ENCODE measurements around the gene RPL32. TPM values are rescaled to one million over a fixed set of nuclear protein-coding genes. Genes with fewer than 3 reads are reported as not detected.
A peak's percentile ranks its signal among the peaks of the same experiment; 100 is the strongest.
"Not testable (repeated sequence)": the region's sequence is repeated elsewhere in the genome, so short reads cannot be mapped to it uniquely, and the experiment has no call there.

The RPL32 gene
- total and polyA plus RNA-seq, 2 experiments from 2014 or later = 426 to 947 TPM

GRCh38 chr3:12797124-12797891 lies 44.1 kb downstream of the RPL32 start:
- no peak overlapping the region for H3K27ac ChIP-seq
- H3K4me1 ChIP-seq (ENCODE audit: insufficient read depth) = no peaks in the 10 kb centered on the region
- no peaks in the 10 kb centered on the region for H3K9me3 ChIP-seq (ENCODE audit: low read depth)
- H3K4me2 ChIP-seq (ENCODE audit: unreplicated experiment) = no peak overlapping the region
- no peaks in the 10 kb centered on the region for H4K20me1 ChIP-seq (ENCODE audit: insufficient read depth)
- H3K9ac ChIP-seq = no peak overlapping the region
- no peaks in the 10 kb centered on the region for H3K79me2 ChIP-seq (ENCODE audit: insufficient read depth)
- no peaks in the 10 kb centered on the region for H3K9me2 ChIP-seq (ENCODE audit: insufficient read depth)
- H2AFZ ChIP-seq = no peak overlapping the region; the same call in 1 of the 2 replicates
- H3F3A ChIP-seq (ENCODE audit: insufficient read depth) = peaks cover 12% of the 10 kb centered on the region; the same call in 1 of the 2 replicates
- TF ChIP-seq EZH2phosphoT487 (IDR thresholded peaks at IDR 0.05; ENCODE audit: insufficient read depth, low read depth) (no peak), EZH2 (IDR thresholded peaks at IDR 0.05; ENCODE audit: insufficient read depth, poor library complexity, severe bottlenecking) (no peak)
- no peaks in the 10 kb centered on the region for H3K27me3 ChIP-seq (replicated peaks; ENCODE audit: insufficient read depth)
- no peak overlapping the region for H3K4me3 ChIP-seq
- H3K36me3 ChIP-seq (ENCODE audit: low read depth) = no peaks in the 10 kb centered on the region
- in situ Hi-C loops (cut with MboI) = no loop called here
- DNase-seq = no peak
- WGBS, 2 experiments (ENCODE audit: low coverage in 1 of 2, low lambda C conversion rate in 2 of 2, missing lambda C conversion rate in 2 of 2) = 49 to 61% methylated on average over 8 to 17 of the region's 17 CpGs

- H3K79me2 ChIP-seq (ENCODE audit: insufficient read depth) = no peaks in the 10 kb centered on the region
- H3K9ac ChIP-seq = peak within 1 kb of the TSS; percentile 59
- H3K4me3 ChIP-seq = peak within 1 kb of the TSS; percentile 64
- H3K36me3 ChIP-seq (ENCODE audit: low read depth) = no peaks in the 10 kb centered on the region
- no peaks in the 10 kb centered on the region for H4K20me1 ChIP-seq (ENCODE audit: insufficient read depth)
- 7 to 8% methylated on average over 19 to 50 of the region's 61 CpGs for WGBS, 2 experiments (ENCODE audit: low coverage in 1 of 2, low lambda C conversion rate in 2 of 2, missing lambda C conversion rate in 2 of 2)
- DNase-seq = peak; percentile 70
- H3K4me2 ChIP-seq (ENCODE audit: unreplicated experiment) = peak within 1 kb of the TSS; percentile 66
- in situ Hi-C loops (cut with MboI) = no loop called here
- TF ChIP-seq EZH2phosphoT487 (IDR thresholded peaks at IDR 0.05; ENCODE audit: insufficient read depth, low read depth) = no peak
- no peak for TF ChIP-seq EZH2 (IDR thresholded peaks at IDR 0.05; ENCODE audit: insufficient read depth, poor library complexity, severe bottlenecking)
- H3K9me2 ChIP-seq (ENCODE audit: insufficient read depth) = no peaks in the 10 kb centered on the region
- H3K27me3 ChIP-seq (replicated peaks; ENCODE audit: insufficient read depth) = no peaks in the 10 kb centered on the region
- peaks cover 12% of the 10 kb centered on the region; the same call in 1 of the 2 replicates for H3F3A ChIP-seq (ENCODE audit: insufficient read depth)
- no peaks in the 10 kb centered on the region for H3K9me3 ChIP-seq (ENCODE audit: low read depth)
- no peak within 1 kb of the TSS for H3K27ac ChIP-seq
- no peaks in the 10 kb centered on the region for H3K4me1 ChIP-seq (ENCODE audit: insufficient read depth)
- peak within 1 kb of the TSS; percentile 93 for H2AFZ ChIP-seq
Observed at GRCh38 chr3:12796171-12797123, 44.9 kb downstream of the RPL32 start, which contains the start of gene CAND2. TSS of gene CAND2 (plus strand) at chr3:12796680. CDS start at chr3:12796721, 41 bp downstream.

GRCh38 chr3:12793701-12794100 lies 47.7 kb downstream of the RPL32 start:
- no peaks in the 10 kb centered on the region for H3K36me3 ChIP-seq (ENCODE audit: low read depth)
- no peak for DNase-seq
- TF ChIP-seq EZH2 (IDR thresholded peaks at IDR 0.05; ENCODE audit: insufficient read depth, poor library complexity, severe bottlenecking) (no peak), EZH2phosphoT487 (IDR thresholded peaks at IDR 0.05; ENCODE audit: insufficient read depth, low read depth) (no peak)
- H3K4me2 ChIP-seq (ENCODE audit: unreplicated experiment) = no peak overlapping the region
- no peaks in the 10 kb centered on the region for H4K20me1 ChIP-seq (ENCODE audit: insufficient read depth)
- no peaks in the 10 kb centered on the region for H3K9me3 ChIP-seq (ENCODE audit: low read depth)
- H3K27ac ChIP-seq = no peak overlapping the region
- H3K9ac ChIP-seq = no peak overlapping the region
- H3K4me3 ChIP-seq = no peak overlapping the region
- no peaks in the 10 kb centered on the region for H3K4me1 ChIP-seq (ENCODE audit: insufficient read depth)
- H3K27me3 ChIP-seq (replicated peaks; ENCODE audit: insufficient read depth) = no peaks in the 10 kb centered on the region; the same call in 1 of the 2 replicates
- WGBS, 2 experiments (ENCODE audit: low coverage in 1 of 2, low lambda C conversion rate in 2 of 2, missing lambda C conversion rate in 2 of 2) = 38 to 43% methylated on average over 3 to 5 of the region's 5 CpGs
- H3F3A ChIP-seq (ENCODE audit: insufficient read depth) = peaks cover 12% of the 10 kb centered on the region; the same call in 1 of the 2 replicates
- H2AFZ ChIP-seq = no peak overlapping the region
- no peaks in the 10 kb centered on the region for H3K9me2 ChIP-seq (ENCODE audit: insufficient read depth)
- H3K79me2 ChIP-seq (ENCODE audit: insufficient read depth) = no peaks in the 10 kb centered on the region
- in situ Hi-C loops (cut with MboI) = no loop called here

GRCh38 chr3:12791430-12791829 lies 49.9 kb downstream of the RPL32 start:
- WGBS, 2 experiments (ENCODE audit: low coverage in 1 of 2, low lambda C conversion rate in 2 of 2, missing lambda C conversion rate in 2 of 2) = 27 to 69% methylated on average over 1 of the region's 1 CpG
- H3K4me1 ChIP-seq (ENCODE audit: insufficient read depth) = no peaks in the 10 kb centered on the region
- no peaks in the 10 kb centered on the region for H3K9me2 ChIP-seq (ENCODE audit: insufficient read depth)
- no peak overlapping the region for H2AFZ ChIP-seq
- peaks cover 3% of the 10 kb centered on the region; the same call in 1 of the 2 replicates for H3K27me3 ChIP-seq (replicated peaks; ENCODE audit: insufficient read depth)
- no peaks in the 10 kb centered on the region for H3K9me3 ChIP-seq (ENCODE audit: low read depth)
- H3K9ac ChIP-seq = no peak overlapping the region
- no peaks in the 10 kb centered on the region for H4K20me1 ChIP-seq (ENCODE audit: insufficient read depth)
- no peaks in the 10 kb centered on the region for H3F3A ChIP-seq (ENCODE audit: insufficient read depth)
- TF ChIP-seq EZH2 (IDR thresholded peaks at IDR 0.05; ENCODE audit: insufficient read depth, poor library complexity, severe bottlenecking) (no peak), EZH2phosphoT487 (IDR thresholded peaks at IDR 0.05; ENCODE audit: insufficient read depth, low read depth) (no peak)
- DNase-seq = no peak
- no peak overlapping the region for H3K4me2 ChIP-seq (ENCODE audit: unreplicated experiment)
- in situ Hi-C loops (cut with MboI) = no loop called here
- H3K79me2 ChIP-seq (ENCODE audit: insufficient read depth) = no peaks in the 10 kb centered on the region
- no peak overlapping the region for H3K27ac ChIP-seq
- H3K36me3 ChIP-seq (ENCODE audit: low read depth) = no peaks in the 10 kb centered on the region
- no peak overlapping the region for H3K4me3 ChIP-seq

- H3K79me2 ChIP-seq (ENCODE audit: insufficient read depth); H3K27ac ChIP-seq; H3K4me3 ChIP-seq; H3K4me1 ChIP-seq (ENCODE audit: insufficient read depth); H3K27me3 ChIP-seq (replicated peaks; ENCODE audit: insufficient read depth); H3F3A ChIP-seq (ENCODE audit: insufficient read depth); DNase-seq; H3K9ac ChIP-seq; H3K4me2 ChIP-seq (ENCODE audit: unreplicated experiment); H4K20me1 ChIP-seq (ENCODE audit: insufficient read depth); H3K9me3 ChIP-seq (ENCODE audit: low read depth); H2AFZ ChIP-seq; H3K36me3 ChIP-seq (ENCODE audit: low read depth); in situ Hi-C loops (cut with MboI); H3K9me2 ChIP-seq (ENCODE audit: insufficient read depth): not testable (repeated sequence)
- 68 to 71% methylated on average over 23 of the region's 23 CpGs for WGBS, 2 experiments (ENCODE audit: low coverage in 1 of 2, low lambda C conversion rate in 2 of 2, missing lambda C conversion rate in 2 of 2)
Observed at GRCh38 chr3:12787967-12788690, 53.2 kb downstream of the RPL32 start.

- H3K79me2 ChIP-seq (ENCODE audit: insufficient read depth); H3K4me3 ChIP-seq; H3K4me2 ChIP-seq (ENCODE audit: unreplicated experiment); H4K20me1 ChIP-seq (ENCODE audit: insufficient read depth); H2AFZ ChIP-seq; H3K27ac ChIP-seq; H3K4me1 ChIP-seq (ENCODE audit: insufficient read depth); H3K9ac ChIP-seq; H3K36me3 ChIP-seq (ENCODE audit: low read depth); H3K9me3 ChIP-seq (ENCODE audit: low read depth); H3F3A ChIP-seq (ENCODE audit: insufficient read depth); H3K9me2 ChIP-seq (ENCODE audit: insufficient read depth); H3K27me3 ChIP-seq (replicated peaks; ENCODE audit: insufficient read depth); in situ Hi-C loops (cut with MboI): not testable (repeated sequence)
- 31 to 32% methylated on average over 9 of the region's 9 CpGs for WGBS, 2 experiments (ENCODE audit: low coverage in 1 of 2, low lambda C conversion rate in 2 of 2, missing lambda C conversion rate in 2 of 2)
- DNase-seq = peak; percentile 30
Observed at GRCh38 chr3:12787346-12787745, 54.0 kb downstream of the RPL32 start.
